HL-60 (cell line): ENCODE measurements around the gene PSMB5.

Source experiments
- CTCF ChIP-seq: IDR thresholded peaks from one replicate; pipeline ENCODE4 v1.5.1; 2011; ENCODE audit warnings: low read length, control low read depth, inconsistent platforms; ENCODE audit not compliant: insufficient read depth
- GABPA ChIP-seq: IDR thresholded peaks from 2 replicates; pipeline ENCODE4 v1.6.1; 2012; ENCODE audit warnings: low read depth
- REST ChIP-seq: IDR thresholded peaks from 2 replicates; pipeline ENCODE4 v1.6.1; 2012; ENCODE audit warnings: low read depth; ENCODE audit not compliant: insufficient replicate concordance
- SPI1 ChIP-seq: IDR thresholded peaks from 2 replicates; pipeline ENCODE4 v1.6.1; 2012; ENCODE audit warnings: low read depth, mild to moderate bottlenecking, borderline replicate concordance

- no peak for TF ChIP-seq CTCF
- no peak for TF ChIP-seq GABPA
- no peak for TF ChIP-seq REST
- TF ChIP-seq SPI1, result peak; percentile 33; the same call in 1 of the 2 replicates
Observed at GRCh38 chr14:23008831-23009230, 25.9 kb downstream of the PSMB5 start.
